Measurements from ENCODE around the gene ST6GALNAC5. TPM values are rescaled to one million over a fixed set of nuclear protein-coding genes. Genes with fewer than 3 reads are reported as not detected.

Gene ST6GALNAC5
- total RNA-seq, 1 experiment from 2014 or later: 0.24 TPM

DNA sequence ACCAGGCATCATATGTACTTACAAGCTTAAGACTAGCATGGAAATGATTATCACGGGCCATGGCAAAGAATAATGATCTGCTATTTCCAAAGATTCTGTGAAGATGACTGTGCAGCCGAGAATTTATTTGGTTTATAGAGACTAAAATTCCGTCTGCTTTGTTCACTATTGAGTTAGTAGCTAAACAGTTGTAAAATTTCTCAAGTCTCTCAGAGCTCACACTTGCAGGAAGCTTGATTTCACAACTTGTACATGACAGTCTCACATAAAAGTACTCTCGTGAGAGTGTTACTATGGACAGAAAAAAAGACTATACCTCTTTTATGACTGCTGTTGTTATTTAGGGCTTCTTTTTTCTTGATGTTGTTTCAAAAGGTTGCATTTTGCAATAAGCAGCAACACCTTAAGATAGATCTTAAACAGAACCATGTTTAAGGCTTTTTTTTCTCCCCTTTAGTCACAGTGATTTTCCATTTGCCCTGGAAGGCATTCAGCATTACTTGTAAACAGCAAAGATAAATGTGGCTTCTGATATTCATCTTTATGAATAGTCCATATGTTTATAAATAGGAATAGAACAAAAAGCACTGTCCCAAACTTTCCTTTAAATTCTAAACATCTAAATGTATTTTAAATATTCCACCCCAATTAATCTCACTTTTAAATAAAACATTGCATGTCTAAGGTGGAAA lies 24.8 kb downstream of the ST6GALNAC5 start:
- intact Hi-C loops (cut with micrococcal nuclease; ENCODE audit: unreplicated experiment): no loop called here
- H3K27ac ChIP-seq: no peak overlapping the region
- POLR2A ChIA-PET (ENCODE audit: unreplicated experiment): no interaction called here
- DNase-seq: no peak
- no peak for TF ChIP-seq EZH2 (IDR thresholded peaks at IDR 0.05; ENCODE audit: low read depth)
- no peak for TF ChIP-seq CTCF (conservative IDR thresholded peaks at IDR 0.05)
- no TSS peak for BruUV-seq (replicated peaks)
- H3K79me2 ChIP-seq (ENCODE audit: low read depth): no peaks in the 10 kb centered on the region
- H3K4me3 ChIP-seq: no peak overlapping the region
- no peaks in the 10 kb centered on the region for H4K20me1 ChIP-seq (ENCODE audit: insufficient read depth)
- H3K27me3 ChIP-seq (ENCODE audit: insufficient read depth, low read depth): no peaks in the 10 kb centered on the region
- H3K4me1 ChIP-seq (replicated peaks; ENCODE audit: insufficient read depth): no peaks in the 10 kb centered on the region
- CTCF ChIA-PET: no interaction called here
- no peak overlapping the region for H2AFZ ChIP-seq
- no peaks in the 10 kb centered on the region for H3F3A ChIP-seq (ENCODE audit: insufficient read depth, low read depth)
- no peak overlapping the region for H3K4me2 ChIP-seq
- H3K9me3 ChIP-seq (ENCODE audit: insufficient read depth, low read depth): no peaks in the 10 kb centered on the region
- no peaks in the 10 kb centered on the region for H3K36me3 ChIP-seq (ENCODE audit: low read depth)
- no peaks in the 10 kb centered on the region for H3K9me2 ChIP-seq (ENCODE audit: insufficient read depth)

DNA sequence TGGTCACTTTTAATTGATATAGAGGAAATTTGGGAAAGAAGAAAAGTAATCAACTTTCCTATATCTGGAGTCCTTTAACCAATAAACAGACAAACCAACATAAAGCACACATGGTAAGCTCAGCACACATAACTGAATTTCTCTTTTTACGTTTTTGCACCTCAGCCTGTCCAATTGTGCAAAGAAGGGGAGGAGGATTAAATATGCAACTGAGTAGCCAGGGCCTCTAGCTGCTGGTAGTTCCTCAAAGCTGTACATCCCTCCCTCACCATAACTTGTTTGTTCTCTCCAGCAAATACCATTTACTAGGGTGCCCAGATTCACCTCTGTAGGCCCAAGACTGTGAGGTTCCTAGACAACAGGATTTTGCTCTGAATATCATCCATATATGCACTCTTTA lies 25.4 kb downstream of the ST6GALNAC5 start:
- Histone ChIP-seq H4K20me1 (ENCODE audit: insufficient read depth) (no peaks in the 10 kb centered on the region), H3K36me3 (ENCODE audit: low read depth) (no peaks in the 10 kb centered on the region), H3K9me3 (ENCODE audit: insufficient read depth, low read depth) (no peaks in the 10 kb centered on the region), H3K27ac (no peak overlapping the region), H3K4me3 (no peak overlapping the region), H2AFZ (no peak overlapping the region), H3K27me3 (ENCODE audit: insufficient read depth, low read depth) (no peaks in the 10 kb centered on the region), H3F3A (ENCODE audit: insufficient read depth, low read depth) (no peaks in the 10 kb centered on the region), H3K4me2 (no peak overlapping the region), H3K9me2 (ENCODE audit: insufficient read depth) (no peaks in the 10 kb centered on the region), H3K79me2 (ENCODE audit: low read depth) (no peaks in the 10 kb centered on the region), H3K4me1 (replicated peaks; ENCODE audit: insufficient read depth) (no peaks in the 10 kb centered on the region)
- DNase-seq: no peak
- BruUV-seq (replicated peaks): no TSS peak
- TF ChIP-seq EZH2 (IDR thresholded peaks at IDR 0.05; ENCODE audit: low read depth) (no peak), CTCF (conservative IDR thresholded peaks at IDR 0.05) (no peak)
- CTCF ChIA-PET: no interaction called here
- intact Hi-C loops (cut with micrococcal nuclease; ENCODE audit: unreplicated experiment): no loop called here
- POLR2A ChIA-PET (ENCODE audit: unreplicated experiment): no interaction called here

DNA sequence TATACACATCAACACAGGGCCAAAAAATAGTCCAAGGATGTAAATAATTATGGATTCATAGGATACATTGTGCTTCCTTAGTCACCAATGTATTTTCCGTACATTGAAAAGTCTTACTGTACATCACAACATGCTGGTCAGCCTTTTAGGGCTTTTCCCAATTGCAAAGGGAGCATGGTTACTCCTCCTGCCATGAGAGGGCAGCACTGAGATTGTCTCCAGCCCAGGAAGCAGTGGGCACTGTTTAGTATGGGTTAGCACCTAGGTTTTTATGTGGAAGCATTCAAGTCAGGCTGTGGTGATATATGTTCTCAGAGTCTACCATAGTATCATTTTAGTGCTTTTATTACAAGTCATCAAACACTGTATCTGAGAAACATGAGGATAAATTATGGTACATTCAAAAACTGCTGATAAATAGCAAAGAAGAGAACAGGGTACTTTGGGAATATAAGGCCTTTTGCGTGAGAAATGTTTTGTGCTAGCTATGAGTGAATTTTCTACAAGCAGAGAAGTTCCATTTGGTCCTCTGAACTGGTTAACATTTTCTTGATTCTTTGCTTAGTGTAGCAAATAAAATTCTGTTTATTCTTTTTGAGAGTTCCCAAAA lies 34.0 kb downstream of the ST6GALNAC5 start:
- Histone ChIP-seq H3F3A (ENCODE audit: insufficient read depth, low read depth) (0 out of 2 replicates have a peak, but pooled peaks cover 3% of the 10 kb centered on the region), H3K9me2 (ENCODE audit: insufficient read depth) (no peaks in the 10 kb centered on the region), H3K9me3 (ENCODE audit: insufficient read depth, low read depth) (no peaks in the 10 kb centered on the region), H4K20me1 (ENCODE audit: insufficient read depth) (no peaks in the 10 kb centered on the region), H3K36me3 (ENCODE audit: low read depth) (no peaks in the 10 kb centered on the region), H3K4me3 (no peak overlapping the region), H3K27me3 (ENCODE audit: insufficient read depth, low read depth) (no peaks in the 10 kb centered on the region), H3K27ac (no peak overlapping the region), H3K79me2 (ENCODE audit: low read depth) (no peaks in the 10 kb centered on the region), H3K4me1 (replicated peaks; ENCODE audit: insufficient read depth) (peaks cover 10% of the 10 kb centered on the region), H3K4me2 (no peak overlapping the region), H2AFZ (no peak overlapping the region)
- ChIA-PET POLR2A (ENCODE audit: unreplicated experiment) (no interaction called here), CTCF (no interaction called here)
- DNase-seq: peak in 1 of 2 experiments; percentile 35
- intact Hi-C loops (cut with micrococcal nuclease; ENCODE audit: unreplicated experiment): loop anchor here (1.0 to 10.0 kb wide), 2 partner anchors 94 to 225 kb away; no protein-coding TSS in a partner anchor
- TF ChIP-seq EZH2 (IDR thresholded peaks at IDR 0.05; ENCODE audit: low read depth): no peak
- TF ChIP-seq CTCF (conservative IDR thresholded peaks at IDR 0.05): peak; percentile 88
- BruUV-seq (replicated peaks): no TSS peak
